GM08714 (cell line): ENCODE results near the gene CRELD1.

Experiments used
- H3K4me3 ChIP-seq: fragments of 200-500 bp; sonication (Bioruptor generic); 2 replicates; pipeline ENCODE4 v1.5.1; 2014; ENCODE audit warnings: mild to moderate bottlenecking, low read length, inconsistent platforms
- ZNF274 ChIP-seq: IDR thresholded peaks from 2 replicates; pipeline ENCODE4 v1.6.1; 2012; ENCODE audit warnings: mild to moderate bottlenecking, low read depth, low read length

CRELD1 gene

GRCh38 chr3:9949626-9950025, 16.0 kb downstream of the CRELD1 start:
- no peak for TF ChIP-seq ZNF274

DNA sequence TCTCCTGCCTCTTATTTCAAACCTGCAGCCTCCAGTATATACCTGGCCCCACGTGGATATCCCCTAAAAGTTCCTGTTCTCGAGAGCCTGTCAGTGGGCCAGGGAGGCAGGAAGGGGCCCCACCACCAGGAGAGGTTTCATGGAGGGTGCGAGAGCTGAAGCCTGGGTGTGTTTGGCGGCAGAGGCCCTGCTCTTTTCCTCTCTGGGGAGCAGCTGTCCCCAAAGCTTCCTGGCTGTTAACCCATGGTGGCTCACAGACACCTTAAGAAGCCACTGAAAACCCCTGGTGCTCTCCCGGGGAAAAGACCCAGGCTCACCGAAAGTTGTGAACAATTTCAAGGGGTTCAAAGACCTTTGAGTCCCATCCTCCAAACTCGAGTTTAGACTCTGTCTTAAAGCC, 17.5 kb downstream of the CRELD1 start:
- H3K4me3 ChIP-seq: peak overlapping the region; percentile 69; the same call in 1 of the 2 replicates

More at GRCh38 chr3:9949626-9950025, 16.0 kb downstream of the CRELD1 start:
- H3K4me3 ChIP-seq: no peak overlapping the region

DNA sequence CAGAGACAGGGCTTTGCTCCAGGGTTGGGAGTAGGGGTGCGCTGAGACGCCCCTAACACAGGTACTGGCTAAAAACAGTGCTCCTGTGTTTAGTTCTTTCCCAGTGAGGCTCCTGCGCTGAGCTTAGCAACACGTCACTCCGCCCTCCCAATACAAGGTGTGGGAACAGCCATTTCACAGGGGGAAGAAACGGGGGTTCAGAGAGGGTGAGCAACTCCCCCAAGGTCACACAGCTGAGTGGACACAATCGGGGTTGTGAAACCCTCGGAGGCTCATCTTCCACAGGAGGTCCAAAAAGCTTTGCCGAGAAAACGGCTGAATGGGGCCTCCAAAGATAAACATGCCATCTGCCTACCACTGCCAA, 17.9 kb downstream of the CRELD1 start:
- TF ChIP-seq ZNF274: no peak
- peak overlapping the region; percentile 69 for H3K4me3 ChIP-seq

More for the DNA sequence above, 17.5 kb downstream of the CRELD1 start:
- TF ChIP-seq ZNF274: no peak

DNA sequence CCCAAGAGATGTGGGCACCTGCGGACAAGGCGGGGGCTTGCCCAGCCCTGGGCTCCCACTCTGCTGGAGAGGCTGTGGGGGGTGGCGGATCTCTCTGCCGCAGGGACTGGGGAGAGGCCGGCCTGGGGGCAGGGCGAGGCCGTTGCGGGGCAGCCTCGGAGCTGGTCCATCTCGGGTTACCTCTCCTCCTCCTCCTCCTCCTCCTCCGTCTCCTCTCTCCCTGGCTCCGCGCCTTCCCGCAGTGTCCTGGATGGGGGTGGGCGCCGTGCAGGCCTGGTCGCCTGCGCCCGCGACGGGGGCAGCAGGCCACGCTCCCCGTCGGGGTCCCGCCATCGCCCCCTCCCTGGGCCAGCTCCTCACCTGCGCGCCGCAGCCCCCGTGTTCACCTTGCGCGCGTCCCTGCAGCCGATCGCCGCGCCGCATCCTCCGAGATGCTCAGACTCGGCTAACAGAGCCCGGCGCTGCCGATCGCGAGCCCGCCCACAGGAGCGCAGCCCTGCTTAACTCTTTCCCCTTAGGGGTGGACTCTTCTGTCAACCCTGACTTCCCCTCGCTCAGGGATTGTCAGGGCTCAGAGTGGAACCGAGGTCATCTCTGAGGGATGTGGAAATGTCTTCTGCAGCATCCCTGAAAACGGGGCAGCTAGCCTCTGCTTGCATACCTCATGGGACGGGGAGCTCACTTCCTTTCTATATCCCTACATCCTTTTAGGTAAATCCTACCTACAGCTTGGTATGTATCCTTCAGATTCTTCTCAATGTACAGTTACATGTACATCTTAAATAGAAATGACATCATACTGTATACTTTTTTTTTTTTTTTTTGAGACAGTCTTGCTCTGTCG, 18.6 kb downstream of the CRELD1 start, which contains the start of gene PRRT3:
Gene PRRT3 (minus strand): TSS at position 447 of the 844 bp plus-strand sequence. CDS start 2,293 bp downstream, outside the sequence.
- TF ChIP-seq ZNF274: no peak

GRCh38 chr3:9955067-9955502, 21.5 kb downstream of the CRELD1 start:
- H3K4me3 ChIP-seq: no peak overlapping the region
- no peak for TF ChIP-seq ZNF274

More for the DNA sequence above, 18.6 kb downstream of the CRELD1 start, which contains the start of gene PRRT3:
- peak within 1 kb of the TSS; percentile 69 for H3K4me3 ChIP-seq

DNA sequence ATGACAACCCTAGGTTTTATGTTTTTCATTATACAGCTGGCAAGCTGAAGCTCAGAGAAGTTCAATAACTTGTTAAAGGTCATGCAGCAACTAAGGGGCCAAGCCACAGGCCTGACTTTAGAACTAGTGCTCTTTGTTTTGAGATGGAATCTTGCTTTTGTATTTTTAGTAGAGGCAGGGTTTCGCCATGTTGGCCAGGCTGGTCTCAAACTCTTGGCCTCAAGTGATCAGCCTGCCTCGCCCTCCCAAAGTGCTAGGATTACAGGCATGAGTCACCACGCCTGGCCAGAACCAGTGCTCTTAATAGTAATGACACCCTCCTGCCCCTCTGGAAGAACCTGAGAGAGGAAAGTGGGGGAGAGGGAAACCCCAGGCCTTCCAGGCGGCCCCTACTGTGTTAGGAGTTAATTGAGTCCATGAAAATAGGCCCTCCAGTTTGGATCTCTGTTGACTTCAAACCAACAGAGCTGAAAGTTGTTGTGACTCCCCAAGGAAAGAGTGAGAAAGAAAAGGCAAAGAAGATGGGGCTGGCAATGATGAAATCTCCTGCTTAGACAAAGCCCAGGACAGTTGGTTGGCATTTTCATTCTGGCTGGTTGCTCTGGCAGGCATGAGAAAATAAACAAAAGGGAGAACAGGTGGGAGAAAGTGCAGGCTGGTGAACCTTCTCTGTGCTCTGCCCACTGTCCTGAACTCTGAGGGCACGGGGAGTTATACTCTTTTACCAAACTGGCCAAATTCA, 22.1 kb downstream of the CRELD1 start:
- H3K4me3 ChIP-seq: no peak overlapping the region
- no peak for TF ChIP-seq ZNF274

DNA sequence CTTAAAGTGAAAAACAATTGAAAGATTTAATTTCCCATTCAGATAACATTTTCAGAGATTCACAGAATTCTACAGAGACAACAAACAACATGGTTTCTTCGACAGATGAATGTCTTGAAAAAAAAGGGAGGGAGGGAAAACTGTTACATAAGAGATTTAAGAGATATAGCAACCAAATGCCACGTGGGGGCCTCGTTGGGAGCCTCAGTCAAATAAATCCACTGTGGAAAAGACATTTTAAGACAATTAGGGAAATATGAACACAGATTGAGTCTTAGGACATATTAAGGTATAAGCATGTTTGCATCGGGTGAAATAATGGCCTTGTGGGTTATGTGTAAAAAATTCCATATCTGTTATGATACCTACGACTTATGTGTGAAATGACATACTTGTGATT, 23.6 kb downstream of the CRELD1 start:
- H3K4me3 ChIP-seq: no peak overlapping the region
- TF ChIP-seq ZNF274: no peak

DNA sequence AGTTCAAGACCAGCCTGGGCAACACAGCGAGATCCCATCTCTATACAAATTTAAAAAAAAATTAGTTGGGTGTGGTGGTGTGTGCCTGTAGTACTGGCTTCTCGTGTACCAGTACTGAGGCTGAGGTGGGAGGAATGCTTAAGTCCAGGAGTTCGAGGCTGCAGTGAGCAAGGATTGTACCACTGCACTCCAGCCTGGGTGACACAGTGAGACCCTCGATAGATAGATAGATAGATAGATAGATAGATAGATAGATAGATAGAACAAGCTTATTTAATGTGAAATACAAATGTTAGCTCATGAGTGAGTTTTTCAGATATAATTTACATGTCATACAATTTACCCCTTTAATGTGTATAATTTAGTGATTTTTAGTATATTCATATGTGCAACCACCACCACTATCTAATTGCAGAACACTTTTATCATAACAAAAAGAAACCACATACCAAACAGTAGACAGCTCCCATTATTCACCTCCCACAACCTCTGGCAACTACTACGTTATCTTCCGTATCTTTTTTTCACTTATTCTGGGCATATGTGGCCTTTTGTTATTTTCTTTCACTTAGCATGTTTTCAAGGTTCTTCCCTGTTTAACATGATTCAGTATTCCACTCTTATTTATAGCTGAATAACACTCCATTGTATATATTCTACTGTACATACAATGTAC, 31.7 kb downstream of the CRELD1 start:
- no peak for TF ChIP-seq ZNF274
- H3K4me3 ChIP-seq: no peak overlapping the region

- no peak overlapping the region for H3K4me3 ChIP-seq
- no peak for TF ChIP-seq ZNF274
These were observed 33.2 kb downstream of the CRELD1 start for GRCh38 chr3:9966841-9967240.

GRCh38 chr3:9969632-9970019, 36.0 kb downstream of the CRELD1 start:
- TF ChIP-seq ZNF274: no peak
- H3K4me3 ChIP-seq: no peak overlapping the region

DNA sequence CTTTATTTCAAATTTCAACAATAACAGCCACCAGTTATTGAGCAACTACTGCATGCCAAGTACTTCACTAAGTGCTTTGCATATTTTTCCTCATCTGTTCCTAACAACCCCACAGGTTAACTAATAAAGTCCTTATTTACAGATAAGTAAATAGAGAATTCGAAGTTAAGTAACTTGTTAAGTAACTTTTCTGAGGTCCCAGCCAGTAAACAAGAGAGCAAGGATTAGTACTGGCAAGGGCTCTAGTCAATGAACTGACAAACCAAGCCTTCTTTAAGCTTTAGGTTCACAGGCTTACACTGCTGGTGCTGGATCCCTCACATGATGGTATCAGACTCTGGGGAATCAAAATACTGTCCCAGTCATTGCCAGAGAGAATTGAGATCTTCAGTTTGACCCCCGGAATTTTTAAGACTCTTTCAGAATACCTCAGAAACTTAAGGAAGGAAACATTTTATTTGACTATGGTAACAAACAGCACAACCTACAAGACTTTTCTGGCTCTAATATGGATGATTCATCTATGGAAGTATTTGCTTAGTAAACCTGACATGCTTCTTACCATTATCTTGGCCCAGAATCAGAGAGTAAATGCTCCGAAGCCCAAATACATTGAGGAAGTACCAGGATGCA, 36.5 kb downstream of the CRELD1 start:
- TF ChIP-seq ZNF274: no peak

DNA sequence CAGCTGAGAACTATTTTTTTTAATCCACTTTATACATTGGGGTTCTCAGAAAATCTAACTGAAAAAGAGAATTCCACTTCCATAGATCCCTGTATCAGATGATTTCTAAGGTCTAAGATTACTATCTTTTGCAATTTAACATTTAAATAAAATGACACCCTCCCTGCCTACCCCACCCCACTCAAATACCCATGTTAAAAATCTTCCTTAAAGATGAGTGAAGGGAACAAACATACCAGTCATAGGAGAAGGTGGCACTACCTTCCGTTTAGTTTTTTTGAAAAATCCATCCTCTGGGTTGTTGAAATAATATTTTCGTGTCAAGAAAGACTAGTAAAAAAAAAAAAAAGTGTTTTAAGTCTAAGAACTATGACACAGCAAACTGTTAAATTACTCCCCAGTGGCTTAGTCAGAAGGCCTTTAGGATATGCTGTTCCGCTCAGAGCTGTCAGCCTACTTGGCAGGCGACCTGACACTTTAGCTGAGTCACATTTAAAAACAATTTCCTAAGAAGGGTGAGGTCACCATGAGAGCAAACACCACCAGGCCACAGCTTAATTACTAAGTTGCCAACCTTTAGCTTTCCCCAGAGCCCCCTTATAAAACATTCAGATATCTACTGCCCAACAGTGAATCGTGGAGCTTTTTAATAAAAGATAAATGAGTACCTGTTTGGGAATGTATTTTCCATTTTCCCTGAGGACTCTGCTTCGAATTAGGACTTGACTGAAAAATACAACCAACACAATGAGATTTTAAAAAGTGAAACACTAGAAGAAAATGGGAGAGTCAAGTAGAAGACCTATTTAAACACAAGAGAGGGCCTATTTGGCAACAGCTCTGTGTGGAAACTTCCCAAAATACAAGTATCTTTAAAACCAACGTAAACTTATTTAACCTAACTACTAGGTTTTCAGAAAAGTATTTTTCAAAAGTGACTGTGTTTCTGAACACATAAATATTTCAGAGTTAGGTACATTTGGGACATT, 43.4 kb downstream of the CRELD1 start:
- TF ChIP-seq ZNF274: no peak
- no peak overlapping the region for H3K4me3 ChIP-seq

More for the DNA sequence above, 36.5 kb downstream of the CRELD1 start:
- no peak overlapping the region for H3K4me3 ChIP-seq
